IMR-90 (cell line): Measurements from ENCODE around the gene FRMD3. TPM values are rescaled to one million over a fixed set of nuclear protein-coding genes. Genes with fewer than 3 reads are reported as not detected.

Experiments used
- ATAC-seq: fragments of 200-7000 bp; cut with Tn5 transposase; 2 replicates; pipeline ENCODE4 v1.9.1; 2020; ENCODE audit warnings: low read depth, mild to moderate bottlenecking, moderate library complexity
- BruUV-seq: library from RNA; stranded (reverse); fragments of 400-500 nt; replicated peaks from 2 replicates; lab custom pipeline; 2021; lab: Mats Ljungman, UMichigan
- CTCF ChIA-PET: fragments of 300-600 bp; formaldehyde crosslinking; extraction: SDS; loops from one replicate; lab custom pipeline; 2021; ENCODE audit warnings: antibody characterized with exemption; lab: Yijun Ruan, JAX
- POLR2A ChIA-PET: fragments of 300-600 bp; sonication (Branson Sonifier 250); formaldehyde crosslinking; loops from one replicate; lab custom pipeline; 2022; ENCODE audit warnings: antibody characterized with exemption; ENCODE audit not compliant: unreplicated experiment; lab: Charles Lee
- DNase-seq: peaks from one replicate; pipeline ENCODE4 v3.0.0; 2013
- H2AFZ ChIP-seq: replicated peaks from 2 replicates; pipeline ENCODE3; 2013; ENCODE audit warnings: low read length, mild to moderate bottlenecking; ENCODE audit not compliant: poor library complexity
- H2AK5ac ChIP-seq: 2 replicates; pipeline ENCODE4 v1.6.1; 2013; ENCODE audit warnings: low read depth, low read length, inconsistent platforms
- H2AK9ac ChIP-seq: replicated peaks from 2 replicates; pipeline ENCODE3; 2013; ENCODE audit warnings: mild to moderate bottlenecking, low read depth, low read length, moderate library complexity; ENCODE audit not compliant: poor library complexity
- H2BK120ac ChIP-seq: 2 replicates; pipeline ENCODE4 v1.6.1; 2013; ENCODE audit warnings: low read depth, low read length, inconsistent platforms
- H2BK15ac ChIP-seq: 3 replicates; pipeline ENCODE4 v1.6.1; 2013; ENCODE audit warnings: low read depth, low read length, inconsistent platforms
- H2BK20ac ChIP-seq: 2 replicates; pipeline ENCODE4 v1.6.1; 2013; ENCODE audit warnings: low read depth, mild to moderate bottlenecking, inconsistent platforms, low read length, moderate library complexity
- H2BK5ac ChIP-seq: 2 replicates; pipeline ENCODE4 v1.6.1; 2013; ENCODE audit warnings: mild to moderate bottlenecking, low read depth, low read length, inconsistent platforms; ENCODE audit not compliant: poor library complexity, severe bottlenecking
- H3K14ac ChIP-seq: replicated peaks from 2 replicates; pipeline ENCODE4 v1.6.1; 2013; ENCODE audit warnings: low read depth, low read length, inconsistent platforms
- H3K18ac ChIP-seq: 2 replicates; pipeline ENCODE4 v1.6.1; 2013; ENCODE audit warnings: low read depth, low read length, control low read depth
- H3K23ac ChIP-seq: 2 replicates; pipeline ENCODE4 v1.6.1; 2013; ENCODE audit warnings: low read depth, low read length, inconsistent platforms
- H3K27ac ChIP-seq: 2 replicates; pipeline ENCODE4 v1.5.1; 2013; ENCODE audit warnings: mild to moderate bottlenecking, control low read depth, low read length; ENCODE audit not compliant: insufficient read depth
- H3K27me3 ChIP-seq: 2 replicates; pipeline ENCODE4 v1.6.1; 2013; ENCODE audit warnings: low read length; ENCODE audit not compliant: control insufficient read depth, insufficient read depth
- H3K36me3 ChIP-seq: 2 replicates; pipeline ENCODE4 v1.6.1; 2013; ENCODE audit warnings: low read length, mixed read lengths; ENCODE audit not compliant: control insufficient read depth, insufficient read depth
- H3K4ac ChIP-seq: 2 replicates; pipeline ENCODE4 v1.6.1; 2013; ENCODE audit warnings: low read depth, low read length, inconsistent platforms
- H3K4me1 ChIP-seq: 2 replicates; pipeline ENCODE4 v1.6.1; 2013; ENCODE audit warnings: low read length, mixed read lengths; ENCODE audit not compliant: control insufficient read depth, insufficient read depth
- H3K4me2 ChIP-seq: 2 replicates; pipeline ENCODE4 v1.6.1; 2013; ENCODE audit warnings: low read depth, mild to moderate bottlenecking, control low read depth, low read length, moderate library complexity
- H3K4me3 ChIP-seq: 2 replicates; pipeline ENCODE4 v1.5.1; 2013; ENCODE audit warnings: low read depth, mild to moderate bottlenecking, control low read depth, low read length, moderate library complexity; ENCODE audit not compliant: insufficient read depth
- H3K56ac ChIP-seq: 2 replicates; pipeline ENCODE4 v1.6.1; 2013; ENCODE audit warnings: low read length, inconsistent platforms; ENCODE audit not compliant: insufficient read depth; ENCODE audit errors: extremely low read depth
- H3K79me1 ChIP-seq, 2 experiments: 2 replicates each; pipeline ENCODE4 v1.6.1; 2013; ENCODE audit warnings: low read length in 2 of 2, inconsistent platforms in 1 of 2, low read depth in 1 of 2
- H3K9ac ChIP-seq: 2 replicates; pipeline ENCODE4 v1.6.1; 2013; ENCODE audit warnings: low read depth, low read length, control low read depth
- H3K9me1 ChIP-seq: 2 replicates; pipeline ENCODE4 v1.6.1; 2013; ENCODE audit warnings: low read length, inconsistent platforms; ENCODE audit not compliant: insufficient read depth
- H3K9me3 ChIP-seq: 2 replicates; pipeline ENCODE4 v1.6.1; 2013; ENCODE audit warnings: low read length; ENCODE audit not compliant: control insufficient read depth, insufficient read depth
- H4K20me1 ChIP-seq: 2 replicates; pipeline ENCODE4 v1.6.1; 2013; ENCODE audit warnings: low read length, inconsistent platforms; ENCODE audit not compliant: insufficient read depth
- H4K5ac ChIP-seq: 2 replicates; pipeline ENCODE4 v1.6.1; 2013; ENCODE audit warnings: mild to moderate bottlenecking, low read depth, low read length, control low read depth
- H4K8ac ChIP-seq, 2 experiments: 2 replicates each; pipeline ENCODE4 v1.6.1; 2013; ENCODE audit warnings: low read depth in 2 of 2, low read length in 2 of 2, control low read depth in 1 of 2, inconsistent platforms in 1 of 2
- H4K91ac ChIP-seq: 2 replicates; pipeline ENCODE4 v1.6.1; 2013; ENCODE audit warnings: low read depth, low read length, inconsistent platforms; ENCODE audit not compliant: insufficient read depth
- BHLHE40 ChIP-seq: fragments of 150-350 bp; IDR thresholded peaks from 2 replicates; pipeline ENCODE4 v1.6.1; 2016; ENCODE audit warnings: mild to moderate bottlenecking, low read depth, low read length
- CEBPB ChIP-seq: IDR thresholded peaks from 2 replicates; pipeline ENCODE4 v1.6.1; 2012; ENCODE audit warnings: low read depth, low read length, improper control_type of control experiment
- CHD1 ChIP-seq: IDR thresholded peaks from 2 replicates; pipeline ENCODE4 v1.6.1; 2012; ENCODE audit warnings: low read depth, low read length, improper control_type of control experiment
- MAFK ChIP-seq: IDR thresholded peaks from 2 replicates; pipeline ENCODE4 v1.6.1; 2012; ENCODE audit warnings: low read depth, low read length, improper control_type of control experiment
- MAZ ChIP-seq: IDR thresholded peaks from 2 replicates; pipeline ENCODE4 v1.6.1; 2012; ENCODE audit warnings: low read depth, mild to moderate bottlenecking, low read length, improper control_type of control experiment, moderate library complexity, borderline replicate concordance
- MXI1 ChIP-seq: IDR thresholded peaks from 2 replicates; pipeline ENCODE4 v1.6.1; 2012; ENCODE audit warnings: low read depth, mild to moderate bottlenecking, low read length, moderate library complexity, borderline replicate concordance
- NFE2L2 ChIP-seq: fragments of 150-350 bp; IDR thresholded peaks from 2 replicates; pipeline ENCODE4 v1.6.1; 2016; ENCODE audit warnings: low read depth, mild to moderate bottlenecking, low read length
- RAD21 ChIP-seq: IDR thresholded peaks from 2 replicates; pipeline ENCODE4 v1.6.1; 2012; ENCODE audit warnings: low read length, improper control_type of control experiment
- RCOR1 ChIP-seq: IDR thresholded peaks from 2 replicates; pipeline ENCODE4 v1.6.1; 2012; ENCODE audit warnings: mild to moderate bottlenecking, low read length, improper control_type of control experiment; ENCODE audit not compliant: insufficient replicate concordance
- SMC3 ChIP-seq: fragments of 150-350 bp; IDR thresholded peaks from 2 replicates; pipeline ENCODE4 v1.6.1; 2016; ENCODE audit warnings: low read depth, mild to moderate bottlenecking, antibody characterized with exemption, low read length, moderate library complexity
- USF2 ChIP-seq: fragments of 150-350 bp; IDR thresholded peaks from 2 replicates; pipeline ENCODE4 v1.6.1; 2017; ENCODE audit warnings: mild to moderate bottlenecking, antibody characterized with exemption, low read length, low read depth
- WGBS, 2 experiments: methylation state at CpG; one replicate each; pipeline versions ENCODE4 v1.1.5 to v1.1.7; 2013; ENCODE audit warnings: missing lambda C conversion rate in 2 of 2; ENCODE audit not compliant: insufficient read length in 1 of 2; ENCODE audit errors: extremely low coverage in 2 of 2; 5-methylcytosine and 5-hydroxymethylcytosine counted together
- dilution Hi-C: fragments of 300-500 bp; cut with HindIII; formaldehyde crosslinking; loops from one replicate; pipeline ENCODE4 v1.14.3; 2018; ENCODE audit warnings: low sequenced_read_pairs; ENCODE audit not compliant: unreplicated experiment
- in situ Hi-C: fragments of 300-500 bp; cut with MboI; formaldehyde crosslinking; loops from 3 replicates; pipeline ENCODE4 v1.14.3; 2019; ENCODE audit warnings: low sequenced_read_pairs, inconsistent platforms, mixed read lengths
- intact Hi-C: fragments of 100-400 bp; cut with micrococcal nuclease; formaldehyde crosslinking; loops from 2 replicates; pipeline ENCODE4 v1.10.0; 2022
- polyA plus RNA-seq, 3 experiments: library from polyadenylated mRNA; depleted of rRNA; stranded (reverse); fragments of >200 nt; gene quantifications; 2 replicates each; pipeline ENCODE4 v1.2.3, GENCODE V29; 2012; ENCODE audit warnings: low replicate concordance in 1 of 3
- total RNA-seq: library from RNA; depleted of rRNA; stranded (reverse); fragments of >200 nt; gene quantifications from 2 replicates; pipeline ENCODE4 v1.2.3, GENCODE V29; 2012

FRMD3 gene
- total and polyA plus RNA-seq, 2 of the 4 experiments (the other 2 are of a cell fraction), result 0.02 to 0.18 TPM

- Histone ChIP-seq H2BK120ac (no peak overlapping the region), H3K27me3 (no peaks in the 10 kb centered on the region), H3K18ac (no peak overlapping the region), H3K36me3 (no peaks in the 10 kb centered on the region), H2AFZ (no peak overlapping the region), H3K23ac (no peak overlapping the region), H3K79me1 (no peaks in the 10 kb centered on the region), H4K5ac (no peak overlapping the region), H3K4me3 (no peak overlapping the region), H4K8ac (no peak overlapping the region), H3K27ac (no peak overlapping the region), H4K20me1 (no peaks in the 10 kb centered on the region), H2BK15ac (no peak overlapping the region), H2BK20ac (no peak overlapping the region), H3K4me1 (no peaks in the 10 kb centered on the region), H4K91ac (no peak overlapping the region), H3K4ac (no peak overlapping the region), H3K9me1 (no peaks in the 10 kb centered on the region), H3K4me2 (no peak overlapping the region), H2BK5ac (no peak overlapping the region), H3K9me3 (peaks cover 7% of the 10 kb centered on the region), H2AK5ac (no peak overlapping the region), H3K56ac (no peak overlapping the region), H3K9ac (no peak overlapping the region), H3K14ac (no peak overlapping the region), H2AK9ac (no peak overlapping the region)
- ATAC-seq, result no peak
- in situ Hi-C loops (no loop called here), dilution Hi-C loops (no loop called here), intact Hi-C loops (no loop called here)
- no TSS peak for BruUV-seq
- ChIA-PET CTCF (no interaction called here), POLR2A (no interaction called here)
- TF ChIP-seq MAFK (no peak), BHLHE40 (no peak), RAD21 (no peak), CEBPB (no peak), NFE2L2 (no peak), SMC3 (no peak), USF2 (no peak), MXI1 (no peak), CHD1 (no peak), MAZ (no peak), RCOR1 (no peak)
- DNase-seq, result no peak
- no CpG with 5 or more reads among the region's 4 CpGs for WGBS, 2 experiments
These were observed 290.5 kb downstream of the FRMD3 start for GRCh38 chr9:83247732-83248131.
